ENCODE data around the gene SERPINB2.

SERPINB2 gene

DNA sequence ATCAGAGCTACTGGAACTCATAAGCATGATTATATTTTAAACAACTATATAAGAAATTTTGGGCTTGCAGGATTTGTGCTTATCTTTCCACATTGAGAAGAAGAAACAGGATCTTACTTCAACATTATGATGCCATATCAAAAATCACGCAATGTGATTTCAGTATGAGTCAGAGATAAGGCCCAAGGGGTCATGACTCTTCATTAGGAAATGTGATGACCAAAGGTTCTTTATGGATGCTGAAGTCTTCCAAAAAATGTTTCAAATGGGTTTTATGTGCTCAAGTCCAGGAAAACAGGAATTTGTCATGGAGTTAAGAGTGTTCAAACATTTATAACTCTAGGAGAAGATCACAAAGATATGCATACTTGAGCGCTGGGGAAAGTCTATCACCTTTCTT is 7.8 kb upstream of the SERPINB2 start:
- Mint-ChIP-seq H3K27me3 (ENCODE audit: low read depth, poor library complexity) (no peaks in the 10 kb centered on the region), H3K4me3 (no peak overlapping the region), H3K4me1 (no peaks in the 10 kb centered on the region), H3K36me3 (ENCODE audit: low read depth) (no peaks in the 10 kb centered on the region), H3K9me3 (no peaks in the 10 kb centered on the region), H3K27ac (no peak overlapping the region)
- no peak for DNase-seq
- TF ChIP-seq, protein P1, sequence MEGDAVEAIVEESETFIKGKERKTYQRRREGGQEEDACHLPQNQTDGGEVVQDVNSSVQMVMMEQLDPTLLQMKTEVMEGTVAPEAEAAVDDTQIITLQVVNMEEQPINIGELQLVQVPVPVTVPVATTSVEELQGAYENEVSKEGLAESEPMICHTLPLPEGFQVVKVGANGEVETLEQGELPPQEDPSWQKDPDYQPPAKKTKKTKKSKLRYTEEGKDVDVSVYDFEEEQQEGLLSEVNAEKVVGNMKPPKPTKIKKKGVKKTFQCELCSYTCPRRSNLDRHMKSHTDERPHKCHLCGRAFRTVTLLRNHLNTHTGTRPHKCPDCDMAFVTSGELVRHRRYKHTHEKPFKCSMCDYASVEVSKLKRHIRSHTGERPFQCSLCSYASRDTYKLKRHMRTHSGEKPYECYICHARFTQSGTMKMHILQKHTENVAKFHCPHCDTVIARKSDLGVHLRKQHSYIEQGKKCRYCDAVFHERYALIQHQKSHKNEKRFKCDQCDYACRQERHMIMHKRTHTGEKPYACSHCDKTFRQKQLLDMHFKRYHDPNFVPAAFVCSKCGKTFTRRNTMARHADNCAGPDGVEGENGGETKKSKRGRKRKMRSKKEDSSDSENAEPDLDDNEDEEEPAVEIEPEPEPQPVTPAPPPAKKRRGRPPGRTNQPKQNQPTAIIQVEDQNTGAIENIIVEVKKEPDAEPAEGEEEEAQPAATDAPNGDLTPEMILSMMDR (IDR thresholded peaks at IDR 0.05), result no peak

DNA sequence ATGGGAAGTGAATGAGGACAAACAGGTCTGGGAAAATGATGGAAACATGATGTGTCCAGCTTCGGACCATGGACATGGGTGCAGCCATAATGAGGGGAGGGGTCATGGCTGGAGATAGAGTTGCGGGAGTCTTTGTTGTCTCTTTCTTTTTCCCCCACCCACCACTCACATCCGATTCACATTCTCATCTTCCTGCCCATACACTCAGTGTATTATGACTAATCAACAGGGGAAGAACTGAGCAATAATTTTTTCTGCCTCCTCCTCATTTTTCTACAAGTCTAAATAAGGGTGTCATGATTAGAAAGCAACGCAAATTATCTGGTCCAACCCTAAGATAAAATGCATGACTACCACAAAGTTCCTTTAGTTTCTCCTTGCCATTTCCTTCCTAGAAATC is 5.7 kb upstream of the SERPINB2 start:
- TF ChIP-seq, protein P1 (IDR thresholded peaks at IDR 0.05), result no peak
- no peaks in the 10 kb centered on the region for H3K4me1 Mint-ChIP-seq
- H3K36me3 Mint-ChIP-seq (ENCODE audit: low read depth), result no peaks in the 10 kb centered on the region
- DNase-seq, result no peak
- H3K27me3 Mint-ChIP-seq (ENCODE audit: low read depth, poor library complexity), result no peaks in the 10 kb centered on the region
- H3K27ac Mint-ChIP-seq, result no peak overlapping the region
- H3K9me3 Mint-ChIP-seq, result no peaks in the 10 kb centered on the region
- no peak overlapping the region for H3K4me3 Mint-ChIP-seq

DNA sequence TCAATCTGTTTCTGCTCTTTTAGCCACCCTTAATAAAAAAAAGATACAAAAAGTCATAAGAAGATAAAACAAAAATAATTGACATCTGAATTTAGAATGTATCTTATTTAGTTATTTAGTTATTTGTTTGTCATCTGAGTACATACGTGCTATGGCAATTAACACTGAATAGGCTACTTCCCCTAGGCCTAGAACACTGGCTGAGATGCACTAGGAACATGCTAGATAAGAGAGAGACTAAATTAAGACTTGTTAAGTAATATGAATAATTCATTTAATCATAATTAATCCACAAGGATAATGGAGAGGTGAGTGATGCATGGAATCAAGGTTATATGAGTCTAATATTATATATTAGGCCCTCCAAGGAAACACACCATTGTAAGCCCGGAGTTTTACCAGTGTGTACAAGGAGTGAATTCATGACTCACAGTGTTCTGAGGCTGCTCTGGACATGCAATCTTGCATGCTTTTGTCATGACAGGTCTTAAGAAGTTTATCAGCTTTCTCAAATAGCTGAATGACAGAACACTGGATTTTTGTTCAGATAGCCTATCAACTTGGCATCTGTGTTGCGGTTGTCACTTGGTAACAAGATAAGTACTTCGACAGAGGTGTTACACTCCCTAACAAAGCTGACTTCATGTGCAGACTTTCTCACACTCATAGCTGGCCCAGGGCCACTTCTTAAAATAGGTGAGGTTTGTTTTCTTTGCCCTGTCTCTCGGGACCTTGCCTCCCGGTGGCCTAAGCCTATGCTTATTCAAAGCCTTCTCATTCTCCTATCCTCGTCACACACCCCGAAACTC is 5.0 kb upstream of the SERPINB2 start:
- H3K9me3 Mint-ChIP-seq, result no peaks in the 10 kb centered on the region
- H3K4me3 Mint-ChIP-seq, result no peak overlapping the region
- H3K27ac Mint-ChIP-seq, result peak overlapping the region; percentile 59
- no peak for DNase-seq
- H3K27me3 Mint-ChIP-seq (ENCODE audit: low read depth, poor library complexity), result no peaks in the 10 kb centered on the region
- peaks cover 3% of the 10 kb centered on the region for H3K4me1 Mint-ChIP-seq
- H3K36me3 Mint-ChIP-seq (ENCODE audit: low read depth), result no peaks in the 10 kb centered on the region
- TF ChIP-seq, protein P1 (IDR thresholded peaks at IDR 0.05), result no peak

DNA sequence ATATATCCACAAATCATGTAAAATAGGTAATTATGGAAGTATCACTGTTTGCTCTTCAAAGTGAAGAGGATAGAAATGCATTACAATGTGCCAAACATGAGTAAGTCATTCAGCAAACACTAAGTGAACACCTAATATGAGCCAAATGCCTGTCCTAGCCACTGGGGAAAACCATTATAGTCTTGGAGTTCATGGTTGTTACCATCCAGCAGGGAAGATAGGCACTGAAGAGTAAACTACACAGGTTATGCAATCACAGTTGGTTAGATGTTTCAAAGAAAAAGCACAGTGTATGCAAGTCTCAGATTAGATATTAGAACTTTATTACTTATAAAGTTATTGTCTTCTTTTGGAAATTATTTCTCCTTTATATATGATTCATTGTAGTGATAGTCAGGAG is 3.9 kb upstream of the SERPINB2 start:
- H3K9me3 Mint-ChIP-seq, result no peaks in the 10 kb centered on the region
- TF ChIP-seq, protein P1 (IDR thresholded peaks at IDR 0.05), result no peak
- peaks cover 5% of the 10 kb centered on the region for H3K4me1 Mint-ChIP-seq
- no peak overlapping the region for H3K27ac Mint-ChIP-seq
- H3K4me3 Mint-ChIP-seq, result no peak overlapping the region
- no peaks in the 10 kb centered on the region for H3K36me3 Mint-ChIP-seq (ENCODE audit: low read depth)
- no peaks in the 10 kb centered on the region for H3K27me3 Mint-ChIP-seq (ENCODE audit: low read depth, poor library complexity)
- DNase-seq, result no peak

DNA sequence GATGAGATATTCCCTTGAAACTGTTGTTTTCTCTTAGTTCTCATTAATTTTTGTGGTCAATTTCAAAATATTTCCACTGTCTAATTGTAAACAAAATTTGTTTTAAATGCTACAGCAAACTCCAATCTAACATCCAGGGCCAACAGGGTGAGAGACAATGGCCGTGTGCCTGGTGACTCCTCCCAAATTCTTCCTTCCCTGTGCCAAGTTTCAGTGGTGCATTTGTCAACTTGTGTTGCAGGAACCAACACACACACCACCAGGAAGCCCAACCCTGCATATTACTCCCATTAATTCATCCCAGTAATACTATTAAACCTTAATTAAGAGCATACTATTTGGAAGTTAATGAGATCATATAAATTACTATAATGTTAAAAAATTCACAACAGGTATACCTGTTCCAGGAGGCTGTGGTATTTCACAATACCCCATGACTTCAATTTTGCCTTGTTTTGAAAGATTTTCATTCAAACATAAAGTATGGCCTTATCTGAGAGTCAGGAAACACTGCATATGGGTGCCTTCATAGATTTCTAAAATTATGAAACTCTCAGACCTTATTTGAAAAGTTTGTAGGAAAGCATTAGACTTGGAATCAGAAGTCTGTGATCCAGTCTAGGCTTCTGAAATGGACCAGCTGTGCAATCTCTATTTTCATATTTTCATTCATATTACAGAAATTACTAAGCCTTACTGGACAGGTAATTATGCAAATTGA is 1.1 kb downstream of the SERPINB2 start:
- peaks cover 5% of the 10 kb centered on the region for H3K4me1 Mint-ChIP-seq
- TF ChIP-seq, protein P1 (IDR thresholded peaks at IDR 0.05), result no peak
- H3K36me3 Mint-ChIP-seq (ENCODE audit: low read depth), result no peaks in the 10 kb centered on the region
- no peak overlapping the region for H3K4me3 Mint-ChIP-seq
- no peaks in the 10 kb centered on the region for H3K27me3 Mint-ChIP-seq (ENCODE audit: low read depth, poor library complexity)
- no peak for DNase-seq
- no peak overlapping the region for H3K27ac Mint-ChIP-seq
- no peaks in the 10 kb centered on the region for H3K9me3 Mint-ChIP-seq
